GM06990 (cell line): Measurements from ENCODE around the gene TATDN2.
A peak's percentile ranks its signal among the peaks of the same experiment; 100 is the strongest.

Experiments used
- DNase-seq: peaks from one replicate; pipeline ENCODE4 v3.0.0-alpha.2; 2011; ENCODE audit not compliant: insufficient read length; ENCODE audit errors: extremely low read depth
- H3K27me3 ChIP-seq: replicated peaks from 2 replicates; pipeline ENCODE4 v1.6.0; 2011; ENCODE audit warnings: low read length; ENCODE audit not compliant: control insufficient read depth, insufficient read depth
- H3K36me3 ChIP-seq: 2 replicates; pipeline ENCODE4 v1.5.1; 2011; ENCODE audit warnings: low read length; ENCODE audit not compliant: control insufficient read depth, insufficient read depth
- H3K4me3 ChIP-seq: replicated peaks from 2 replicates; pipeline ENCODE4 v1.5.1; 2011; ENCODE audit warnings: low read depth, mild to moderate bottlenecking, control low read depth, low read length
- CTCF ChIP-seq: IDR thresholded peaks from 2 replicates; pipeline ENCODE4 v1.5.1; 2011; ENCODE audit warnings: low read length, control low read depth, mild to moderate bottlenecking, inconsistent platforms; ENCODE audit not compliant: insufficient read depth, poor library complexity, severe bottlenecking

Gene TATDN2

GRCh38 chr3:10312861-10313260 lies 64.6 kb downstream of the TATDN2 start:
- TF ChIP-seq CTCF: no peak
- Histone ChIP-seq H3K4me3 (no peak overlapping the region), H3K36me3 (peaks cover 35% of the 10 kb centered on the region), H3K27me3 (no peaks in the 10 kb centered on the region)
- DNase-seq: no peak

GRCh38 chr3:10315101-10315500 lies 66.8 kb downstream of the TATDN2 start:
- TF ChIP-seq CTCF: no peak
- H3K27me3 ChIP-seq: no peaks in the 10 kb centered on the region
- H3K36me3 ChIP-seq: peaks cover 33% of the 10 kb centered on the region
- DNase-seq: no peak
- no peak overlapping the region for H3K4me3 ChIP-seq

DNA sequence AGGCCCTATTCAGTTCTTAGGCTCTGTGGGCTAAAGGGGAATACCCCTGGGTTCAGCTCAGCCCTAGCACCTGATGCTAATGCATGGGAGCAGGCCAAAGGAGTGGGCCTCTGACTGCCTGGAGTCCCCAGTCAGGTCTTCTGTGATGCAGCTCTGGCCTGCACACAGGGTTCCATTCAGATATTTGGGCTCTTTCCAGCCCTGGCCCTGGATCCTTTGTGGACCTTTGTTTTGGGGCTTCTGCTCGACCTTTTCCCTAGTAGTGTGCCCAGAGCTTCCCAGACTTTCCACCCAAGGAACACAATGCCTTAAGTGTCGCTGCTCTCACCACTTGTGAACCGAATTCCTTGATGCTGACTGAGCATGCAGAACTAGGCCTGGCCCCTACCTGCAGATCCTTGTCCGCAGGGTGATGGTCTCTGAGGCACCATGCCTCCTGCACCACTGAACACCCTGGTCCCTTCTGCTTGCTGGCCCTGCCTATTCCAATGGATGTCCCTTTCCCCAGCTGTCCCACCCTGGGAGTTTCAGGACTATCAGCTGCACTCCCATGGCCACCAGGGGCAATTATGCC lies 67.6 kb downstream of the TATDN2 start:
- Histone ChIP-seq H3K27me3 (no peaks in the 10 kb centered on the region), H3K36me3 (peaks cover 33% of the 10 kb centered on the region), H3K4me3 (no peak overlapping the region)
- TF ChIP-seq CTCF: no peak
- DNase-seq: no peak

- TF ChIP-seq CTCF: no peak
- Histone ChIP-seq H3K36me3 (peaks cover 27% of the 10 kb centered on the region), H3K27me3 (no peaks in the 10 kb centered on the region), H3K4me3 (no peak overlapping the region)
- DNase-seq: no peak
Measured at GRCh38 chr3:10317311-10317960, 69.2 kb downstream of the TATDN2 start.

DNA sequence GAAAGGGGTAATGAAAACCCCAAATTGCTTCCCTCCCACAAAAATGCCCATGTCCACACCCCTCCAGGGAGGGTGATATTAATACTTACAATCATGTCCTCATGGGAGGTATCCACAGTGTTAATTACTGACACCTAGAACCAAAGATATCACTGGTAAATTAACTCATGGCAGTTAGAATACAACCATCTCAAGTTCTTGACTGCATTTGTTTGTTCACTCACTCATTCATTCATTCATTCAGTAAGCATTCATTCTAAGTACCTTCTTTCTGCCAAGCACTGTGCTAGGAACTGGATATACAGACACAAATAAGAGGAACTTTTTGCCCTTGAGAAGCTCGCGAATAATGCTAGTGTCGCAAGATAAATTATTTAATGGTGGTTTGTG lies 69.7 kb downstream of the TATDN2 start:
- Histone ChIP-seq H3K36me3 (peaks cover 22% of the 10 kb centered on the region), H3K27me3 (no peaks in the 10 kb centered on the region), H3K4me3 (no peak overlapping the region)
- no peak for TF ChIP-seq CTCF
- no peak for DNase-seq

GRCh38 chr3:10319251-10319650 lies 71.0 kb downstream of the TATDN2 start:
- Histone ChIP-seq H3K27me3 (no peaks in the 10 kb centered on the region), H3K4me3 (peak overlapping the region; percentile 97), H3K36me3 (peaks cover 18% of the 10 kb centered on the region)
- TF ChIP-seq CTCF: no peak
- no peak for DNase-seq
